Esophagus squamous epithelium (tissue), 4 donors: ENCODE results near the gene TM4SF1.

Experiments
- POLR2A ChIP-seq, 4 donors: fragments of 450-650 bp; IDR thresholded peaks; one replicate each; pipeline ENCODE4 v1.6.1; 2017; ENCODE audit warnings: antibody characterized with exemption in 4 of 4, mild to moderate bottlenecking in 4 of 4, moderate library complexity in 3 of 4
- TF ChIP-seq, protein P1 (sequence below), 6 experiments: fragments of 450-650 bp in 4 of 6; fragments of 200-600 bp in 2 of 6; sonication (generic) in 2 of 6; IDR thresholded peaks; one replicate each; pipeline ENCODE4 v1.5.1; 2016 to 2019; ENCODE audit warnings: antibody characterized with exemption in 6 of 6, mild to moderate bottlenecking in 4 of 6, moderate library complexity in 4 of 6

DNA sequence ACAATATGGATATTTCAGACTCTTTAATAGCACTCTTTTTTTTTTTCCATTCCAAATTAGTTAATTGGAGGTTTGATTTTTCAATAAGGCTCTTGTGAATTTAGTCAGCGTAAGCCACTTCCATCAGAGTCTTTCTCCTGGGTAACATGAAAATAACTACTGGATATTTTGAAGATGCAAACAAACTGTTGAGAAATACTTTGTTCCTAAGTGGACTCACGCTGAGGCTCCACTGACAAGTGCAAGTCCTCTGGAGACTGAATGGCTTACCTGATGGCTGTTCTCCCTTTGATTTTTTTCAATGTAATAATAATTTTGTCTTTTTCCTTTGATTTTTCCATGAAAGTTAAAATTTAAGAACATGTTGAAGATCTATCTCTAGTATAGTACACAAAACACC is 26.0 kb upstream of the TM4SF1 start:
- TF ChIP-seq, protein P1, sequence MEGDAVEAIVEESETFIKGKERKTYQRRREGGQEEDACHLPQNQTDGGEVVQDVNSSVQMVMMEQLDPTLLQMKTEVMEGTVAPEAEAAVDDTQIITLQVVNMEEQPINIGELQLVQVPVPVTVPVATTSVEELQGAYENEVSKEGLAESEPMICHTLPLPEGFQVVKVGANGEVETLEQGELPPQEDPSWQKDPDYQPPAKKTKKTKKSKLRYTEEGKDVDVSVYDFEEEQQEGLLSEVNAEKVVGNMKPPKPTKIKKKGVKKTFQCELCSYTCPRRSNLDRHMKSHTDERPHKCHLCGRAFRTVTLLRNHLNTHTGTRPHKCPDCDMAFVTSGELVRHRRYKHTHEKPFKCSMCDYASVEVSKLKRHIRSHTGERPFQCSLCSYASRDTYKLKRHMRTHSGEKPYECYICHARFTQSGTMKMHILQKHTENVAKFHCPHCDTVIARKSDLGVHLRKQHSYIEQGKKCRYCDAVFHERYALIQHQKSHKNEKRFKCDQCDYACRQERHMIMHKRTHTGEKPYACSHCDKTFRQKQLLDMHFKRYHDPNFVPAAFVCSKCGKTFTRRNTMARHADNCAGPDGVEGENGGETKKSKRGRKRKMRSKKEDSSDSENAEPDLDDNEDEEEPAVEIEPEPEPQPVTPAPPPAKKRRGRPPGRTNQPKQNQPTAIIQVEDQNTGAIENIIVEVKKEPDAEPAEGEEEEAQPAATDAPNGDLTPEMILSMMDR (IDR thresholded peaks at IDR 0.05): no peak
- TF ChIP-seq POLR2A (IDR thresholded peaks at IDR 0.05): no peak
